Endometrial microvascular endothelial cells (primary cell): ENCODE data around the gene RALGPS2. TPM values are rescaled to one million over a fixed set of nuclear protein-coding genes. Genes with fewer than 3 reads are reported as not detected.
"Not testable (repeated sequence)": the region's sequence is repeated elsewhere in the genome, so short reads cannot be mapped to it uniquely, and the experiment has no call there.

Source experiments
- in situ Hi-C: cut with HindIII; loops from 2 replicates; pipeline ENCODE4 v1.10.0; 2017; ENCODE audit warnings: low sequenced_read_pairs, low pct_unique_long_range_greater_than_20kb; ENCODE audit errors: inconsistent ontology term
- total RNA-seq: library from RNA; depleted of rRNA; stranded (reverse); fragments of >200 nt; gene quantifications from one replicate; pipeline ENCODE4 v1.2.3, GENCODE V29; 2015; ENCODE audit errors: inconsistent ontology term

The RALGPS2 gene
- total RNA-seq, 1 donor from 2014 or later, result 19.5 TPM

GRCh38 chr1:178821134-178821866 lies 96.3 kb downstream of the RALGPS2 start:
- in situ Hi-C loops, result no loop called here

GRCh38 chr1:178825167-178825566 lies 100.1 kb downstream of the RALGPS2 start:
- in situ Hi-C loops, result no loop called here

GRCh38 chr1:178844436-178844835 lies 119.4 kb downstream of the RALGPS2 start:
- in situ Hi-C loops, result no loop called here

- in situ Hi-C loops, result no loop called here
Observed at GRCh38 chr1:178846306-178846705, 121.3 kb downstream of the RALGPS2 start.

- in situ Hi-C loops, result no loop called here
Observed at GRCh38 chr1:178847396-178847849, 122.4 kb downstream of the RALGPS2 start.

- in situ Hi-C loops, result not testable (repeated sequence)
Observed at GRCh38 chr1:178847919-178848318, 122.9 kb downstream of the RALGPS2 start.

GRCh38 chr1:178849918-178850317 lies 124.9 kb downstream of the RALGPS2 start:
- in situ Hi-C loops, result no loop called here

- in situ Hi-C loops, result no loop called here
Observed at GRCh38 chr1:178857126-178857525, 132.1 kb downstream of the RALGPS2 start.

GRCh38 chr1:178862416-178862815 lies 137.4 kb downstream of the RALGPS2 start:
- in situ Hi-C loops, result no loop called here

- in situ Hi-C loops, result no loop called here
Observed at GRCh38 chr1:178862864-178863263, 137.8 kb downstream of the RALGPS2 start.

- in situ Hi-C loops, result no loop called here
Observed at GRCh38 chr1:178864326-178864725, 139.3 kb downstream of the RALGPS2 start.

GRCh38 chr1:178867670-178868069 lies 142.6 kb downstream of the RALGPS2 start:
- in situ Hi-C loops, result no loop called here

- in situ Hi-C loops, result no loop called here
Observed at GRCh38 chr1:178868706-178869105, 143.7 kb downstream of the RALGPS2 start.

GRCh38 chr1:178869119-178869697 lies 144.2 kb downstream of the RALGPS2 start:
- in situ Hi-C loops, result no loop called here

- in situ Hi-C loops, result no loop called here
Observed at GRCh38 chr1:178870221-178870620, 145.2 kb downstream of the RALGPS2 start.

GRCh38 chr1:178870944-178871343 lies 145.9 kb downstream of the RALGPS2 start, which contains the start of gene ANGPTL1:
TSS of gene ANGPTL1 (minus strand) at chr1:178871077. CDS start at chr1:178865776, 5,301 bp downstream.
- in situ Hi-C loops, result no loop called here

GRCh38 chr1:178871551-178872320 lies 146.7 kb downstream of the RALGPS2 start:
- in situ Hi-C loops, result no loop called here

- in situ Hi-C loops, result no loop called here
Observed at GRCh38 chr1:178874966-178875365, 149.9 kb downstream of the RALGPS2 start.

GRCh38 chr1:178875936-178876335 lies 150.9 kb downstream of the RALGPS2 start:
- in situ Hi-C loops, result no loop called here

GRCh38 chr1:178877896-178878295 lies 152.9 kb downstream of the RALGPS2 start:
- in situ Hi-C loops, result no loop called here
